NB4 (cell line): ENCODE results near the gene TUBGCP3.

Source experiments
- MYC ChIP-seq: IDR thresholded peaks from 2 replicates; pipeline ENCODE4 v1.6.1; 2011; ENCODE audit warnings: low read depth, low read length
- TF ChIP-seq, protein P1 (sequence below): IDR thresholded peaks from one replicate; pipeline ENCODE4 v1.5.1; 2012; ENCODE audit warnings: low read depth, low read length
- TF ChIP-seq, protein P2 (sequence below): IDR thresholded peaks from 2 replicates; pipeline ENCODE4 v1.6.1; 2011; ENCODE audit warnings: low read depth, low read length

DNA sequence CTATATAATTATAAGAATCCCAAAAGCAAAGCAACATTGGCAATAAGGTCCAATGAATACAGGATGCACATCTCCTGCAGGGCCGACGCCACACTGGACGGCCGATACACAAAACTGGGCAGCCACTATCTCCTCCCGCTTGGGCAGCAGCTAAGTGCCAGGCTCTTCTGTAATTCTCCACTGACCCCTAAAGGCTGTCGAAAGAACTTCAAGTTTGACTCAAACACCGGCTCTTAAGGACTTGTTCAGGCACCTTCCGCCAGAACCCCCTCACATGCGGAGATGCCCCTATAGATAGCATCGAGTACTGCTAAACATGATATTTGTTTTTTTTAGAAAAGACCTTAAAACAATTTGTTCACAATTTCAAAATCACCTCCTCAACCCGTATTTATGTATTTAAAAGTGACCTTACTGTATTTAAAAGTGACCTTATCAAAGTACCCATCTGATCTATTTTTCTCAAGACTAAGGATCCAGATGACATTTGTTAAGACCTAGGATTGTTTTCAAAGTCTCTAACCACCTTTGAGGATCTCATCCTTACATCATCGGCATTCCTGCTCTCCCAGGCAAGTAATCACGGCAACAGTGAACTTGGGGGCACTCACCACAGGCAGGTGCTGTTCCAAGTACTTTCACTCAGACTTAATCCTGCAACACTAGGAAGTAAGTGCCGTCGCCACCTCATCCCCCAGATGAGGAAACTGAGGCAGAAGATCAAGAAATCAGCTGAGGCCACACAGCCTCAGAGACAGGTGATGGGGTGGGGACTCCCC lies 77.8 kb downstream of the TUBGCP3 start:
- TF ChIP-seq, protein P1, sequence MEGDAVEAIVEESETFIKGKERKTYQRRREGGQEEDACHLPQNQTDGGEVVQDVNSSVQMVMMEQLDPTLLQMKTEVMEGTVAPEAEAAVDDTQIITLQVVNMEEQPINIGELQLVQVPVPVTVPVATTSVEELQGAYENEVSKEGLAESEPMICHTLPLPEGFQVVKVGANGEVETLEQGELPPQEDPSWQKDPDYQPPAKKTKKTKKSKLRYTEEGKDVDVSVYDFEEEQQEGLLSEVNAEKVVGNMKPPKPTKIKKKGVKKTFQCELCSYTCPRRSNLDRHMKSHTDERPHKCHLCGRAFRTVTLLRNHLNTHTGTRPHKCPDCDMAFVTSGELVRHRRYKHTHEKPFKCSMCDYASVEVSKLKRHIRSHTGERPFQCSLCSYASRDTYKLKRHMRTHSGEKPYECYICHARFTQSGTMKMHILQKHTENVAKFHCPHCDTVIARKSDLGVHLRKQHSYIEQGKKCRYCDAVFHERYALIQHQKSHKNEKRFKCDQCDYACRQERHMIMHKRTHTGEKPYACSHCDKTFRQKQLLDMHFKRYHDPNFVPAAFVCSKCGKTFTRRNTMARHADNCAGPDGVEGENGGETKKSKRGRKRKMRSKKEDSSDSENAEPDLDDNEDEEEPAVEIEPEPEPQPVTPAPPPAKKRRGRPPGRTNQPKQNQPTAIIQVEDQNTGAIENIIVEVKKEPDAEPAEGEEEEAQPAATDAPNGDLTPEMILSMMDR: peak; percentile 47
- TF ChIP-seq, protein P2, sequence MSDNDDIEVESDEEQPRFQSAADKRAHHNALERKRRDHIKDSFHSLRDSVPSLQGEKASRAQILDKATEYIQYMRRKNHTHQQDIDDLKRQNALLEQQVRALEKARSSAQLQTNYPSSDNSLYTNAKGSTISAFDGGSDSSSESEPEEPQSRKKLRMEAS: no peak
- TF ChIP-seq MYC: no peak
